ENCODE results near the gene VWA5B1.
"Not testable (repeated sequence)": the region's sequence is repeated elsewhere in the genome, so short reads cannot be mapped to it uniquely, and the experiment has no call there.

VWA5B1 gene

GRCh38 chr1:20279509-20279908 is 11.2 kb upstream of the VWA5B1 start:
- DNase-seq (ENCODE audit: low spot score): no peak

- no peak for DNase-seq (ENCODE audit: low spot score)
Observed at GRCh38 chr1:20280341-20280740, 10.3 kb upstream of the VWA5B1 start.

- DNase-seq (ENCODE audit: low spot score): no peak
Observed at GRCh38 chr1:20280906-20281305, 9.8 kb upstream of the VWA5B1 start.

GRCh38 chr1:20281801-20282200 is 8.9 kb upstream of the VWA5B1 start:
- DNase-seq (ENCODE audit: low spot score): no peak

GRCh38 chr1:20282533-20282932 is 8.1 kb upstream of the VWA5B1 start:
- DNase-seq (ENCODE audit: low spot score): no peak

- DNase-seq (ENCODE audit: low spot score): no peak
Observed at GRCh38 chr1:20284046-20284445, 6.6 kb upstream of the VWA5B1 start.

- no peak for DNase-seq (ENCODE audit: low spot score)
Observed at GRCh38 chr1:20284625-20285024, 6.0 kb upstream of the VWA5B1 start.

- no peak for DNase-seq (ENCODE audit: low spot score)
Observed at GRCh38 chr1:20285510-20285909, 5.2 kb upstream of the VWA5B1 start.

- DNase-seq (ENCODE audit: low spot score): not testable (repeated sequence)
Observed at GRCh38 chr1:20287696-20288095, 3.0 kb upstream of the VWA5B1 start.

- no peak for DNase-seq (ENCODE audit: low spot score)
Observed at GRCh38 chr1:20291645-20292084, 990 bp downstream of the VWA5B1 start.

GRCh38 chr1:20298626-20299025 is 8.0 kb downstream of the VWA5B1 start:
- DNase-seq (ENCODE audit: low spot score): no peak

GRCh38 chr1:20301463-20302107 is 10.9 kb downstream of the VWA5B1 start:
- DNase-seq (ENCODE audit: low spot score): no peak

- no peak for DNase-seq (ENCODE audit: low spot score)
Observed at GRCh38 chr1:20302108-20302471, 11.4 kb downstream of the VWA5B1 start.

- no peak for DNase-seq (ENCODE audit: low spot score)
Observed at GRCh38 chr1:20307026-20307425, 16.4 kb downstream of the VWA5B1 start.

GRCh38 chr1:20308569-20308968 is 17.9 kb downstream of the VWA5B1 start:
- DNase-seq (ENCODE audit: low spot score): no peak

- no peak for DNase-seq (ENCODE audit: low spot score)
Observed at GRCh38 chr1:20311289-20311688, 20.6 kb downstream of the VWA5B1 start.

- no peak for DNase-seq (ENCODE audit: low spot score)
Observed at GRCh38 chr1:20312310-20312709, 21.6 kb downstream of the VWA5B1 start.

- DNase-seq (ENCODE audit: low spot score): no peak
Observed at GRCh38 chr1:20312818-20313217, 22.1 kb downstream of the VWA5B1 start.

GRCh38 chr1:20317471-20317870 is 26.8 kb downstream of the VWA5B1 start:
- no peak for DNase-seq (ENCODE audit: low spot score)

- no peak for DNase-seq (ENCODE audit: low spot score)
Observed at GRCh38 chr1:20318521-20318920, 27.8 kb downstream of the VWA5B1 start.

- DNase-seq (ENCODE audit: low spot score): no peak
Observed at GRCh38 chr1:20318971-20319370, 28.3 kb downstream of the VWA5B1 start.

- no peak for DNase-seq (ENCODE audit: low spot score)
Observed at GRCh38 chr1:20319456-20320220, 29.0 kb downstream of the VWA5B1 start.

GRCh38 chr1:20320704-20321103 is 30.0 kb downstream of the VWA5B1 start:
- no peak for DNase-seq (ENCODE audit: low spot score)

GRCh38 chr1:20321573-20321972 is 30.9 kb downstream of the VWA5B1 start:
- DNase-seq (ENCODE audit: low spot score): no peak

Measured in globus pallidus (tissue), 1 donor.